Gastrocnemius medialis (tissue), 4 donors: Measurements from ENCODE around the gene ZNF423.

Source experiments
- POLR2A ChIP-seq, 2 donors: fragments of 450-650 bp; IDR thresholded peaks; one replicate each; pipeline ENCODE4 v1.6.1; 2017; ENCODE audit warnings: antibody characterized with exemption in 2 of 2, mild to moderate bottlenecking in 2 of 2, moderate library complexity in 2 of 2
- TF ChIP-seq, protein P1 (sequence below), 5 experiments: fragments of 450-650 bp in 3 of 5; fragments of 200-600 bp in 2 of 5; sonication (generic) in 2 of 5; IDR thresholded peaks in 4 of 5; conservative IDR thresholded peaks in 1 of 5; 1 replicate in 4 of 5; 2 replicates in 1 of 5; pipeline ENCODE4 v1.5.1; 2016 to 2019; ENCODE audit warnings: antibody characterized with exemption in 5 of 5, mild to moderate bottlenecking in 3 of 5, moderate library complexity in 3 of 5

DNA sequence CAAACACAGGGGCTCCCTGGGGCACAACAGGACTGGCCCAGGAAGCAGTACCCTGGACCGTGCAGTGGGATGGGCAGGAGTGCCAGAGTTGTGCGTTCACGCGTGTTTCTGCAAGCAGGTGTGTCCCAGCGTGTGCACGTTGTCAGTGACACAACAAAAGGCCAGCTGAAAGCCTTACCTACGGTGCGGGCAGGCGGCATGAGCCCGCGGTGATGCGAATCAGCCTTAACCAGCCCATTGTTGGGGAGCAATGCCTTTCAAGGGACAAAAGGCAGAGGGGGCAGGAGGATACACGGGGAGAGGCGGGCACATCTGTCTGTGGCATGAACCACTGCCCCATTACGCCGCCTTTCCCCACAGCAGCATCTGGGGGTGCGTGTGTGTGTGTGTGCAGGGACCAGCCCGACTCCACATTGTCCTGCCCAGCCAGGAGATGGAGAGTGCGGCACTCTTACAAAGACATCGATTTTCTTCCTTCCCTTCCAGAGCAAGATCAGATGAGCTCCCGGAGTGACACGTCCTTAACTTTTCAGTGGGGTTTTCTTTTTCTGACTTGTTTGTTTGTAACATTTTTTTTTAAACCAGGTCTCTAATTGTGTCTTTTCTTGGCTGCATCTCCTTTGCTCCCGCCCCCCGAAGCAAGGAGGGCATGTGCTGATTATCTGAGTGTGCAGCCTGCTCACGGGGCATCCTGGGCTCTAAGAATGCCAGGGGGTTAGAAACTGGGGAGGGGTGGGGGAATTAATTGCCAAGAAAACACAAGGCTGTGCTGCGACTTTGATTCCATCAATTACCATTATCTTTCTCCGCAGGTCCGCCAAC lies 158.1 kb downstream of the ZNF423 start:
- TF ChIP-seq, protein P1, sequence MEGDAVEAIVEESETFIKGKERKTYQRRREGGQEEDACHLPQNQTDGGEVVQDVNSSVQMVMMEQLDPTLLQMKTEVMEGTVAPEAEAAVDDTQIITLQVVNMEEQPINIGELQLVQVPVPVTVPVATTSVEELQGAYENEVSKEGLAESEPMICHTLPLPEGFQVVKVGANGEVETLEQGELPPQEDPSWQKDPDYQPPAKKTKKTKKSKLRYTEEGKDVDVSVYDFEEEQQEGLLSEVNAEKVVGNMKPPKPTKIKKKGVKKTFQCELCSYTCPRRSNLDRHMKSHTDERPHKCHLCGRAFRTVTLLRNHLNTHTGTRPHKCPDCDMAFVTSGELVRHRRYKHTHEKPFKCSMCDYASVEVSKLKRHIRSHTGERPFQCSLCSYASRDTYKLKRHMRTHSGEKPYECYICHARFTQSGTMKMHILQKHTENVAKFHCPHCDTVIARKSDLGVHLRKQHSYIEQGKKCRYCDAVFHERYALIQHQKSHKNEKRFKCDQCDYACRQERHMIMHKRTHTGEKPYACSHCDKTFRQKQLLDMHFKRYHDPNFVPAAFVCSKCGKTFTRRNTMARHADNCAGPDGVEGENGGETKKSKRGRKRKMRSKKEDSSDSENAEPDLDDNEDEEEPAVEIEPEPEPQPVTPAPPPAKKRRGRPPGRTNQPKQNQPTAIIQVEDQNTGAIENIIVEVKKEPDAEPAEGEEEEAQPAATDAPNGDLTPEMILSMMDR (IDR thresholded peaks at IDR 0.05 in 4 of 5, conservative IDR thresholded peaks at IDR 0.05 in 1 of 5) = no peak
- no peak for TF ChIP-seq POLR2A (IDR thresholded peaks at IDR 0.05)
